Body of pancreas (tissue), 4 donors: ENCODE data around the gene SYNGR4.
A peak's percentile ranks its signal among the peaks of the same experiment; 100 is the strongest.

Experiments used
- POLR2A ChIP-seq, 3 donors: fragments of 450-650 bp; IDR thresholded peaks; one replicate each; pipeline ENCODE4 v1.6.1; 2016; ENCODE audit warnings: antibody characterized with exemption in 3 of 3, mild to moderate bottlenecking in 2 of 3
- TF ChIP-seq, protein P1 (sequence below), 7 experiments: fragments of 450-650 bp in 4 of 7; fragments of 200-600 bp in 3 of 7; sonication (generic) in 3 of 7; IDR thresholded peaks; one replicate each; pipeline ENCODE4 v1.5.1; 2016 to 2019; ENCODE audit warnings: antibody characterized with exemption in 7 of 7

DNA sequence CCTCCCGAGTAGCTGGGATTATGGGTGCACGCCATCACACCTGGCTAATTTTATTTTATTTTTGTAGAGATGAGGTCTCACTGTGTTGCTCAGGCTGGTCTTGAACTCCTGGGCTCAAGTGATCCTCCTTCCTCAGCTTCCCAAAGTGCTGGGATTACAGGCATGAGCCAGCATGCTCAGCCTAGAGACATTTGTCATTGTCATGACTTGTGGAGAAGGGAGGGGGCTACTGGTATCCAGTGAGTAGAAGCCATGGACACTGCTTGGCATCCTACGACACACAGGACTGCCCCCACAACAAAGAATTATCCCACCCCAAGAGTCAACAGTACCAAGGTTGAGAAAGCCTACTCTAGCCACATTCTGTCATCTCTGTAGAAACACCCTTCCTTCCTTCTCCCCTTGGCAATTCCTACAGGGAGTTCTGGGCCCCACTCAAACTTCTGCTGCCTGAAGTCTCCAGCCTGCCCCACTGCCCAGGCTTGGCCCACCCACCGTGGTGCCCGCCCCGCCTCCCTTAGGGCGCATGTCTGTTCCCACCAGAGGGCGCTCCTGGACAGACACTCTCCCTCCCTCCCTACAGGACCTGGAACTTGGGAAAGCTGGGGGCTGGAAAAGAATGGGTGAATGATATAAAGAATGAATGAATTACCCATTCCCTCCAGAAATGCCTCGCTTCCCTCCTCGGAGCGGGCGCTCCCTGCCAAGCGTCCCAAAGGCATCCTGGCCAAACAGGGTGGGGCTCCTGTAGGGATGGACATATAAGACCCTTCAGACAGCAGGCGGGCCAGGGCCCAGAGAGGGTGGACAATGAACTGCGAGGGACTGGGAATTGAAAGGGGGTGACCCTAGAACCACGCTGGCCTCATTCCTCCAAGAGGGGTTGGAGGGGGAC lies 44.3 kb upstream of the SYNGR4 start:
- no peak for TF ChIP-seq POLR2A (IDR thresholded peaks at IDR 0.05)
- TF ChIP-seq, protein P1, sequence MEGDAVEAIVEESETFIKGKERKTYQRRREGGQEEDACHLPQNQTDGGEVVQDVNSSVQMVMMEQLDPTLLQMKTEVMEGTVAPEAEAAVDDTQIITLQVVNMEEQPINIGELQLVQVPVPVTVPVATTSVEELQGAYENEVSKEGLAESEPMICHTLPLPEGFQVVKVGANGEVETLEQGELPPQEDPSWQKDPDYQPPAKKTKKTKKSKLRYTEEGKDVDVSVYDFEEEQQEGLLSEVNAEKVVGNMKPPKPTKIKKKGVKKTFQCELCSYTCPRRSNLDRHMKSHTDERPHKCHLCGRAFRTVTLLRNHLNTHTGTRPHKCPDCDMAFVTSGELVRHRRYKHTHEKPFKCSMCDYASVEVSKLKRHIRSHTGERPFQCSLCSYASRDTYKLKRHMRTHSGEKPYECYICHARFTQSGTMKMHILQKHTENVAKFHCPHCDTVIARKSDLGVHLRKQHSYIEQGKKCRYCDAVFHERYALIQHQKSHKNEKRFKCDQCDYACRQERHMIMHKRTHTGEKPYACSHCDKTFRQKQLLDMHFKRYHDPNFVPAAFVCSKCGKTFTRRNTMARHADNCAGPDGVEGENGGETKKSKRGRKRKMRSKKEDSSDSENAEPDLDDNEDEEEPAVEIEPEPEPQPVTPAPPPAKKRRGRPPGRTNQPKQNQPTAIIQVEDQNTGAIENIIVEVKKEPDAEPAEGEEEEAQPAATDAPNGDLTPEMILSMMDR (IDR thresholded peaks at IDR 0.05): peak; percentile 81 to 88 (median 83)
